Activated CD4-positive, alpha-beta T cell treated with anti-CD3 and anti-CD28 coated beads, Interleukin-2, amount 50 U/mL, for 1 hour (primary cell): Measurements from ENCODE around the gene APOL3.
"Not testable (repeated sequence)": the region's sequence is repeated elsewhere in the genome, so short reads cannot be mapped to it uniquely, and the experiment has no call there.

Source experiments
- DNase-seq: peaks from one replicate; pipeline ENCODE4 v3.0.0-alpha.2; 2020

APOL3 gene

DNA sequence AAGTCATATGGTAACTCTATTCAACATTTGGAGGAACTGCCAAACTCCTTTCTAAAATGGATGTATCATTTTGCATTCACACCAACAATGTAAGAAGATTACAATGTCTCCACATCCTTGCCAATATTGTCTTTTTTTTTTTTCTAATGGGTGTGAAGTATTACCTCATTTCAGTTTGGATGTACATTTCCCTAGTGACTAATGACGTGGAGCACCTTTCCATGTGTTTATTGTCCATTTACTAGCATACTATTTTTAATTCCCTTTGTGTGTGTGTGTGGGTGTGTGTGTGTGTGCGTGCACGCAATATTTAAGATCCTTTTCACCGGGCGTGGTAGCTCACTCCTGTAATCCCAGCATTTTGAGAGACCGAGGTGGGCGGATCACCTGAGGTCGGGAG lies 62.7 kb downstream of the APOL3 start:
- no peak for DNase-seq

DNA sequence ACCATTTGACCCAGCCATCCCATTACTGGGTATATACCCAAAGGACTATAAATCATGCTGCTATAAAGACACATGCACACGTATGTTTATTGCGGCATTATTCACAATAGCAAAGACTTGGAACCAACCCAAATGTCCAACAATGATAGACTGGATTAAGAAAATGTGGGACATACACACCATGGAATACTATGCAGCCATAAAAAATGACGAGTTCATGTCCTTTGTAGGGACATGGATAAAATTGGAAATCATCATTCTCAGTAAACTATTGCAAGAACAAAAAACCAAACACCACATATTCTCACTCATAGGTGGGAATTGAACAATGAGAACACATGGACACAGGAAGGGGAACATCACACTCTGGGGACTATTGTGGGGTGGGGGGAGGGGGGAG lies 69.8 kb downstream of the APOL3 start:
- DNase-seq = not testable (repeated sequence)
